Measurements from ENCODE around the gene KLHL24. TPM values are rescaled to one million over a fixed set of nuclear protein-coding genes. Genes with fewer than 3 reads are reported as not detected.
A peak's percentile ranks its signal among the peaks of the same experiment; 100 is the strongest.
"Not testable (repeated sequence)": the region's sequence is repeated elsewhere in the genome, so short reads cannot be mapped to it uniquely, and the experiment has no call there.

The KLHL24 gene, protein sequence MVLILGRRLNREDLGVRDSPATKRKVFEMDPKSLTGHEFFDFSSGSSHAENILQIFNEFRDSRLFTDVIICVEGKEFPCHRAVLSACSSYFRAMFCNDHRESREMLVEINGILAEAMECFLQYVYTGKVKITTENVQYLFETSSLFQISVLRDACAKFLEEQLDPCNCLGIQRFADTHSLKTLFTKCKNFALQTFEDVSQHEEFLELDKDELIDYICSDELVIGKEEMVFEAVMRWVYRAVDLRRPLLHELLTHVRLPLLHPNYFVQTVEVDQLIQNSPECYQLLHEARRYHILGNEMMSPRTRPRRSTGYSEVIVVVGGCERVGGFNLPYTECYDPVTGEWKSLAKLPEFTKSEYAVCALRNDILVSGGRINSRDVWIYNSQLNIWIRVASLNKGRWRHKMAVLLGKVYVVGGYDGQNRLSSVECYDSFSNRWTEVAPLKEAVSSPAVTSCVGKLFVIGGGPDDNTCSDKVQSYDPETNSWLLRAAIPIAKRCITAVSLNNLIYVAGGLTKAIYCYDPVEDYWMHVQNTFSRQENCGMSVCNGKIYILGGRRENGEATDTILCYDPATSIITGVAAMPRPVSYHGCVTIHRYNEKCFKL
- 10 to 100 TPM; 42.2 to 42.8 TPM for total RNA-seq

DNA sequence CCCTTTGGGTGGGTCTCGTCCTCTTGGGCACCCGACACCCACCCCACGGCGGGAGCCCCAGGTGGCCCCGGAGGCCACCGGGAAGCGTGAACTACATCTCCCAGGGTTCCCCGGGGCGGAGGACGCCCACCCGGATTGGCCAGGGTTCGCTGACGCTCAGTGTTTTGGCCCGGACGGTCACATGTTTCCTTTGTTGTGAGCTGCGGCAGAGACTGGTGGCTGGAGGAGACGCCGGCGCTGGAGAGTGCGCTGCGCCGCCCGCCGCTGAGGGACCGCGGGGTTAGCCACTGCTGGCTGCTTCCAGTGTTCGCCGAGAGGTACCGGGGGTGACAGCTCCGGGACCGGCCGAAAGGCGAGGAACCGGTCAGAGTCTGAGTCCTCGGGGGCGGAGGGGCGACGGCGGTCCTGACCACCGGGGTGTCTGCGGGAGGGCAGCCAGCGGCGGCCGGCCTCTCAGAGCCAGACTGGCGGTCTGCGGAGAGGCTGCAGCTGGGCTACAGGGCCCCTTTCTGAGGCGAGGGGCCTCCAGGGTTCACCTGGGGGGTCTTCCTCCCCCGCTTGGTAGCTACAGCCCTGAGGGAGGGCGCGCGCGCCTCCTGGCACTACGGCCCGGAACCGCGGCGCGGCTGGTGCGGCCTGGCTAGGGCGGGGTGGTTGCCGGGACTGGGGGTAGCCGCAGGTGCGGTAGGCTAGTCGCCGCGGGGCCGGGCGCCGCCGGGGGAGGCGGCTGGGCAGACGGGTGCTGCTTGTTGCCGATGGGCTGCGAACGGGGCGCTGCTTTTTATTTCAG is at the start of gene KLHL24:
TSS of gene KLHL24 (plus strand) at position 193 of the 790 bp plus-strand sequence. CDS start 14,734 bp downstream, outside the sequence.
- H3K27me3 Mint-ChIP-seq (ENCODE audit: low read depth), result no peaks in the 10 kb centered on the region
- H3K4me1 Mint-ChIP-seq (ENCODE audit: low read depth), result peaks cover 49% of the 10 kb centered on the region
- peak within 1 kb of the TSS; percentile 94 to 95 for H3K4me3 Mint-ChIP-seq
- DNase-seq, result peak; percentile 93
- peaks cover 0 to 1% of the 10 kb centered on the region in 2 donors for H3K36me3 Mint-ChIP-seq (ENCODE audit: insufficient read depth in 2 of 2)
- no peaks in the 10 kb centered on the region for H3K9me3 Mint-ChIP-seq
- peak; percentile 82 to 83 for ATAC-seq (replicated peaks in 1 of 2)
- peak within 1 kb of the TSS; percentile 93 for H3K27ac Mint-ChIP-seq

GRCh38 chr3:183586477-183586876 is 48.9 kb upstream of the KLHL24 start:
- Mint-ChIP-seq H3K4me3 (no peak overlapping the region), H3K9me3 (peaks cover 0 to 2% of the 10 kb centered on the region in 2 donors), H3K36me3 (ENCODE audit: insufficient read depth in 2 of 2) (no peaks in the 10 kb centered on the region), H3K4me1 (ENCODE audit: low read depth) (peaks cover 41% of the 10 kb centered on the region), H3K27ac (peak overlapping the region; percentile 50), H3K27me3 (ENCODE audit: low read depth) (no peaks in the 10 kb centered on the region)
- DNase-seq (no peak), ATAC-seq (replicated peaks in 1 of 2) (peak in 1 of 2 donors; percentile 27)

DNA sequence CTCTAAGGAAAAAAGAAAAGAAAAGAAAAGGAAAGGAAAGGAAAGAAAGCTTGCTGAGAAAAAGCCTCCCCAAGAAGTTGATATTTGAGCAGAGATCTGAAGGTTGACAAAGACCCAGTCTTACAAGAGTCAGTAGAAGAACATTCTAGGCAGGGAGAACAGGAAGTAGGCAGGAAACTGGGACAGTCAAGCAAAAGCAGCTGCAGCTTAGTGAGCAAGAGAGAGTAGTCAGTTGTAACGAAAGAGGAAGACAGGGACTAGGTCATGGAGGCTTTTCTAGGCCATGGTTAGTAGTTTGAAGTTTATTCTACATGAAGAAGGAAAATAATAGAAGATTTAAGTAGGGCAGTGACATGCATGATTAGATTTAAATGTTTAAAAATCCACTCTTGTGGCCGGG is 48.1 kb upstream of the KLHL24 start:
- DNase-seq (no peak), ATAC-seq (replicated peaks in 1 of 2) (no peak)
- H3K27ac Mint-ChIP-seq, result peak overlapping the region; percentile 7
- H3K4me3 Mint-ChIP-seq, result no peak overlapping the region
- H3K9me3 Mint-ChIP-seq, result peaks cover 0 to 2% of the 10 kb centered on the region in 2 donors
- no peaks in the 10 kb centered on the region for H3K27me3 Mint-ChIP-seq (ENCODE audit: low read depth)
- no peaks in the 10 kb centered on the region for H3K36me3 Mint-ChIP-seq (ENCODE audit: insufficient read depth in 2 of 2)
- peaks cover 49% of the 10 kb centered on the region for H3K4me1 Mint-ChIP-seq (ENCODE audit: low read depth)

DNA sequence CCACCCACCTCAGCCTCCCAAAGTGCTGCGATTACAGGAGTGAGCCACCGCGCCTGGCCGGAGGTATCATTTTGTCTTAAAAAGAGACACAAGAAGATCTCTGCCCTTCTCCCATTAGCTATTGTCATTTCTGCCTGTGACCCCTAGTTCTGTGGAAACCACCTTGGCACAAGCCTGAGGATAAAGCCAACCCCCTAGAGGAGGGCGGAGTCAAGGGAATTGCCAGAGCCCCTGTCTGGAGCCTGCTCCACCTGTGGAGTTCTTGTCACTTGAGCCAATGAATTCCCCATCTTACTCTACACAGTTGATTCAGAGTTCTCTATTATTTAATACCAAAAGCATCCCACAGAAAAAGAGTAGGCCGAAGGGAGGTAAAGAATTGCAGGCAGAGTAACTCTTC is 45.0 kb upstream of the KLHL24 start:
- Mint-ChIP-seq H3K4me3 (no peak overlapping the region), H3K27me3 (ENCODE audit: low read depth) (no peaks in the 10 kb centered on the region), H3K36me3 (ENCODE audit: insufficient read depth in 2 of 2) (no peaks in the 10 kb centered on the region), H3K27ac (no peak overlapping the region), H3K9me3 (peaks cover 0 to 2% of the 10 kb centered on the region in 2 donors), H3K4me1 (ENCODE audit: low read depth) (peaks cover 58% of the 10 kb centered on the region)
- DNase-seq (no peak), ATAC-seq (replicated peaks in 1 of 2) (no peak)

GRCh38 chr3:183591881-183592521 is 43.4 kb upstream of the KLHL24 start:
- DNase-seq, result no peak
- Mint-ChIP-seq H3K9me3 (peaks cover 2 to 4% of the 10 kb centered on the region in 2 donors), H3K4me1 (ENCODE audit: low read depth) (peaks cover 48% of the 10 kb centered on the region), H3K4me3 (peak overlapping the region; percentile 17 to 75), H3K27ac (peak overlapping the region; percentile 39), H3K27me3 (ENCODE audit: low read depth) (no peaks in the 10 kb centered on the region), H3K36me3 (ENCODE audit: insufficient read depth in 2 of 2) (no peaks in the 10 kb centered on the region)
- peak; percentile 39 to 50 for ATAC-seq (replicated peaks in 1 of 2)

- H3K27ac Mint-ChIP-seq, result no peak overlapping the region
Observed at GRCh38 chr3:183592821-183593220, 42.6 kb upstream of the KLHL24 start.

GRCh38 chr3:183594636-183595035 is 40.8 kb upstream of the KLHL24 start:
- Mint-ChIP-seq H3K27me3 (ENCODE audit: low read depth) (no peaks in the 10 kb centered on the region), H3K27ac (no peak overlapping the region), H3K4me1 (ENCODE audit: low read depth) (peaks cover 27% of the 10 kb centered on the region), H3K9me3 (peaks cover 8 to 11% of the 10 kb centered on the region in 2 donors), H3K4me3 (no peak overlapping the region), H3K36me3 (ENCODE audit: insufficient read depth in 2 of 2) (peaks cover 7 to 10% of the 10 kb centered on the region in 2 donors)
- DNase-seq (no peak), ATAC-seq (replicated peaks in 1 of 2) (no peak)

More at GRCh38 chr3:183592821-183593220, 42.6 kb upstream of the KLHL24 start:
- peaks cover 0 to under 1% of the 10 kb centered on the region in 2 donors for H3K36me3 Mint-ChIP-seq (ENCODE audit: insufficient read depth in 2 of 2)
- H3K4me3 Mint-ChIP-seq, result no peak overlapping the region
- DNase-seq (no peak), ATAC-seq (replicated peaks in 1 of 2) (no peak)
- peaks cover under 1 to 4% of the 10 kb centered on the region in 2 donors for H3K9me3 Mint-ChIP-seq
- peaks cover 40% of the 10 kb centered on the region for H3K4me1 Mint-ChIP-seq (ENCODE audit: low read depth)
- H3K27me3 Mint-ChIP-seq (ENCODE audit: low read depth), result no peaks in the 10 kb centered on the region

- Mint-ChIP-seq H3K27ac (no peak overlapping the region), H3K9me3 (peaks cover 8 to 11% of the 10 kb centered on the region in 2 donors), H3K4me3 (no peak overlapping the region), H3K36me3 (ENCODE audit: insufficient read depth in 2 of 2) (peaks cover 7 to 10% of the 10 kb centered on the region in 2 donors), H3K4me1 (ENCODE audit: low read depth) (peaks cover 3% of the 10 kb centered on the region), H3K27me3 (ENCODE audit: low read depth) (no peaks in the 10 kb centered on the region)
- ATAC-seq (replicated peaks in 1 of 2), result no peak
- no peak for DNase-seq
Observed at GRCh38 chr3:183597959-183598358, 37.5 kb upstream of the KLHL24 start.

DNA sequence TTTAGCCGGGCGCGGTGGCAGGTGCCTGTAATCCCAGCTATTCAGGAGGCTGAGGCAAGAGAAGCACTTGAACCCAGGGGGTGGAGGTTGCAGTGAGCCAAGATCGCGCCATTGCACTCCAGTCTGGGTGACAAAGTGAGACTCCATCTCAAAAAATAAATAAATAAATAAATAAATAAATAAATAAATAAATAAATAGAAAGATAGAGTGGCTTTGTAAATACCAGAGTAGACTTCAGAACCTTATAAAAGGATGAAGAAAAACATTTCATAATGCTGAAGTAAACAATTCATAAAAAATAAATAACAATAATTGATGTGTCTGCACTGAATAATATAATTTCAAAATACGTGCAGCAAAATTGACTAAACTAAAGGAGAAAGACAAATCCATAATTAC is 24.1 kb upstream of the KLHL24 start:
- H3K9me3 Mint-ChIP-seq; H3K27me3 Mint-ChIP-seq (ENCODE audit: low read depth); H3K4me1 Mint-ChIP-seq (ENCODE audit: low read depth); H3K4me3 Mint-ChIP-seq; DNase-seq; H3K36me3 Mint-ChIP-seq (ENCODE audit: insufficient read depth in 2 of 2); ATAC-seq (replicated peaks in 1 of 2); H3K27ac Mint-ChIP-seq: not testable (repeated sequence)

- Mint-ChIP-seq H3K36me3 (ENCODE audit: insufficient read depth in 2 of 2) (no peaks in the 10 kb centered on the region), H3K27ac (no peak overlapping the region), H3K27me3 (ENCODE audit: low read depth) (no peaks in the 10 kb centered on the region), H3K9me3 (no peaks in the 10 kb centered on the region), H3K4me3 (no peak overlapping the region), H3K4me1 (ENCODE audit: low read depth) (no peaks in the 10 kb centered on the region)
- ATAC-seq (replicated peaks in 1 of 2) (no peak), DNase-seq (no peak)
Observed at GRCh38 chr3:183613366-183614285, 21.8 kb upstream of the KLHL24 start.

- no peak for DNase-seq
- no peak for ATAC-seq (replicated peaks in 1 of 2)
- Mint-ChIP-seq H3K27ac (no peak overlapping the region), H3K4me3 (no peak overlapping the region), H3K9me3 (peaks cover 2 to 3% of the 10 kb centered on the region in 2 donors), H3K4me1 (ENCODE audit: low read depth) (no peaks in the 10 kb centered on the region), H3K36me3 (ENCODE audit: insufficient read depth in 2 of 2) (no peaks in the 10 kb centered on the region), H3K27me3 (ENCODE audit: low read depth) (no peaks in the 10 kb centered on the region)
Observed at GRCh38 chr3:183618542-183618941, 16.9 kb upstream of the KLHL24 start.

DNA sequence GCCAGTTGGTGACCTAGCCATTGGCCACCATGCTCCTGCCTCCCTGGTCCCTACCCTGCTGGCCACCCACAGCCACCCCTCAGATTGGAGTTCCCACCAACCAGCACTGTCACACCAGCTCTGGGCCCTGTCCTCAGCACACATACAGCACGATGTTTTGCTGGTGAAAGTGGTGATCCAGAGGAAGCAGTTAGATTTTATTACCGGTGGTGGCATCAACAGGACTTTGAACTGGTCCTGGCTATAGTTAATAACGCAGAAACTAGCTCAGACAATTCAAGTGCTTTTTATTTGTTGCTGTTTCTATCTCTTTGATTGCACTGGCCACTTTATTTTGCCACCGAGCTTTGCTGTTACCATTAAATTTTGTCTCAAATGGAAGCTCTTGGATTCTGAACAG is 16.4 kb upstream of the KLHL24 start:
- ATAC-seq (replicated peaks in 1 of 2) (no peak), DNase-seq (no peak)
- Mint-ChIP-seq H3K9me3 (peaks cover 2 to 3% of the 10 kb centered on the region in 2 donors), H3K27ac (no peak overlapping the region), H3K4me3 (no peak overlapping the region), H3K4me1 (ENCODE audit: low read depth) (no peaks in the 10 kb centered on the region), H3K36me3 (ENCODE audit: insufficient read depth in 2 of 2) (no peaks in the 10 kb centered on the region), H3K27me3 (ENCODE audit: low read depth) (no peaks in the 10 kb centered on the region)

All from activated T-cell treated with anti-CD3 and anti-CD28 coated beads, Interleukin-2, amount 50 U/mL, for 72 hours (primary cell).